Caco-2 (cell line): ENCODE results near the gene TRABD2A. TPM values are rescaled to one million over a fixed set of nuclear protein-coding genes. Genes with fewer than 3 reads are reported as not detected.

Experiments used
- BruUV-seq: library from RNA; stranded (reverse); fragments of 400-500 nt; replicated peaks from 2 replicates; lab custom pipeline; 2021; lab: Mats Ljungman, UMichigan
- CTCF ChIA-PET: fragments of 300-600 bp; sonication (Branson Sonifier 250); formaldehyde crosslinking; loops from one replicate; lab custom pipeline; 2022; ENCODE audit warnings: antibody characterized with exemption; lab: Charles Lee
- POLR2A ChIA-PET: fragments of 300-600 bp; sonication (Branson Sonifier 250); formaldehyde crosslinking; loops from one replicate; lab custom pipeline; 2022; ENCODE audit warnings: antibody characterized with exemption; lab: Charles Lee
- DNase-seq, 2 experiments: peaks; one replicate each; pipeline versions ENCODE4 v3.0.0 to v3.0.0-alpha.2; 2020 to 2022
- H3K27me3 ChIP-seq: replicated peaks from 2 replicates; pipeline ENCODE4 v1.6.0; 2011; ENCODE audit warnings: low read length; ENCODE audit not compliant: control insufficient read depth, insufficient read depth
- H3K36me3 ChIP-seq: 2 replicates; pipeline ENCODE4 v1.5.1; 2011; ENCODE audit warnings: low read length; ENCODE audit not compliant: control insufficient read depth, insufficient read depth
- H3K4me1 ChIP-seq: fragments of 250-450 bp; sonication (Bioruptor Pico); 2 replicates; pipeline ENCODE4 v1.5.1; 2020; ENCODE audit warnings: mild to moderate bottlenecking
- H3K4me3 ChIP-seq: 2 replicates; pipeline ENCODE4 v1.5.1; 2011; ENCODE audit warnings: low read depth, mild to moderate bottlenecking, control low read depth, low read length
- H3K9me3 ChIP-seq: fragments of 250-450 bp; sonication (Bioruptor Pico); 2 replicates; pipeline ENCODE4 v1.5.1; 2020; ENCODE audit warnings: mild to moderate bottlenecking, moderate library complexity
- H3K27ac Mint-ChIP-seq: one replicate; pipeline ENCODE4 v1.8.0; 2022; ENCODE audit warnings: mixed read lengths; ENCODE audit not compliant: unreplicated experiment
- H3K27me3 Mint-ChIP-seq: one replicate; pipeline ENCODE4 v1.8.0; 2022; ENCODE audit warnings: mixed read lengths; ENCODE audit not compliant: insufficient read depth, unreplicated experiment
- H3K36me3 Mint-ChIP-seq: one replicate; pipeline ENCODE4 v1.8.0; 2022; ENCODE audit warnings: mild to moderate bottlenecking, mixed read lengths; ENCODE audit not compliant: insufficient read depth, unreplicated experiment
- H3K4me1 Mint-ChIP-seq: one replicate; pipeline ENCODE4 v1.8.0; 2022; ENCODE audit warnings: low read depth, mixed read lengths; ENCODE audit not compliant: unreplicated experiment
- H3K4me3 Mint-ChIP-seq: one replicate; pipeline ENCODE4 v1.8.0; 2022; ENCODE audit warnings: mild to moderate bottlenecking, moderate library complexity, mixed read lengths; ENCODE audit not compliant: unreplicated experiment
- H3K9me3 Mint-ChIP-seq: one replicate; pipeline ENCODE4 v1.8.0; 2022; ENCODE audit warnings: mixed read lengths; ENCODE audit not compliant: unreplicated experiment
- intact Hi-C: fragments of 100-400 bp; cut with micrococcal nuclease; formaldehyde crosslinking; loops from one replicate; pipeline ENCODE4 v1.10.0; 2022; ENCODE audit not compliant: unreplicated experiment
- total RNA-seq: library from RNA; stranded (reverse); gene quantifications from 2 replicates; pipeline ENCODE4 v1.2.3, GENCODE V29; 2022
- TF ChIP-seq, protein P1 (sequence below), 2 experiments: fragments of 200-600 bp in 1 of 2; IDR thresholded peaks; 1 replicate in 1 of 2; 2 replicates in 1 of 2; pipeline versions ENCODE4 v1.5.1 to v1.8.0; 2011 to 2022; ENCODE audit warnings: antibody characterized with exemption in 1 of 2, control low read depth in 1 of 2, inconsistent platforms in 1 of 2, low read depth in 1 of 2, low read length in 1 of 2, mild to moderate bottlenecking in 1 of 2, moderate library complexity in 1 of 2; ENCODE audit not compliant: insufficient read depth in 1 of 2, severe bottlenecking in 1 of 2, unreplicated experiment in 1 of 2

The TRABD2A gene
- total RNA-seq, 1 experiment from 2014 or later: 1.4 TPM

DNA sequence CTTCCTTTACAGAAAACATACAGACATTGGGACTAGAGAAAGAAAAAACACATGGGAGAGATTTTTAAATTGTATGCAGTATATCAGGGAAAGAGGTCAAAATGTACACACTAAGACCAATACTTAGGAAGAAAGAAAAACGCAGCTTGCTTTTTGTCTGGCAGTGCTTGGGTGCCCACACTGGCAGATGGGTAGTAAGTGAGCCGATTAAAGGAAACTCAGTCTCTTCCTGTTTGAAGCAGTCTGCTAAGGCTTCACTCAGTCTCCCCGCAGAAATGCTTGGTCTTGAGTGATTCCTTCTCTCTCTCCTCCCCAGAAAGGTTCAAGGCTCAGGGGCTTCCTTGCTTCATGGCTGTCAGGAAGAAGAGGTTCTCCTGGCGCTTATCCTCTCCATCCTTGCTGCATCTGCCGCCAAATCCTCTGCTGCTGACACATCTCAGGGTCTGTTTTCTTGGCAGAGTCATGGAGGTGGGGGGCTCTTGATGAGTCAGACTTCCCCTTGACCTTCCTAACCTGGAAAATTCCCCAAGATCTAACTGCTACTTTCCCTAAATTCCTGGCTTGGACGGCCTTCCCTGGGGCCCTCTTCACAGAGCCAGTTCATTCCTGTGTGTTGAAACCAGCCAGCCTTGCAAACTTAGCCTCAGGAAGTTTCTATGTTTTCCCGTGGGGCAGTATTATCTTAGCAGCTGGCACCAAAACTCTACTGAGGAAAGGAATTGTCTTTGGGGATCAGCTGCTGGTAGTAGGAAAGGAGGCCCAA is 14.1 kb upstream of the TRABD2A start:
- no peaks in the 10 kb centered on the region for H3K4me1 Mint-ChIP-seq
- ChIA-PET CTCF (no interaction called here), POLR2A (no interaction called here)
- H3K4me3 Mint-ChIP-seq: no peak overlapping the region
- BruUV-seq: no TSS peak
- no peaks in the 10 kb centered on the region for H3K9me3 Mint-ChIP-seq
- no peaks in the 10 kb centered on the region for H3K4me1 ChIP-seq
- intact Hi-C loops: no loop called here
- no peaks in the 10 kb centered on the region for H3K36me3 Mint-ChIP-seq
- H3K27me3 Mint-ChIP-seq: no peaks in the 10 kb centered on the region
- TF ChIP-seq, protein P1, sequence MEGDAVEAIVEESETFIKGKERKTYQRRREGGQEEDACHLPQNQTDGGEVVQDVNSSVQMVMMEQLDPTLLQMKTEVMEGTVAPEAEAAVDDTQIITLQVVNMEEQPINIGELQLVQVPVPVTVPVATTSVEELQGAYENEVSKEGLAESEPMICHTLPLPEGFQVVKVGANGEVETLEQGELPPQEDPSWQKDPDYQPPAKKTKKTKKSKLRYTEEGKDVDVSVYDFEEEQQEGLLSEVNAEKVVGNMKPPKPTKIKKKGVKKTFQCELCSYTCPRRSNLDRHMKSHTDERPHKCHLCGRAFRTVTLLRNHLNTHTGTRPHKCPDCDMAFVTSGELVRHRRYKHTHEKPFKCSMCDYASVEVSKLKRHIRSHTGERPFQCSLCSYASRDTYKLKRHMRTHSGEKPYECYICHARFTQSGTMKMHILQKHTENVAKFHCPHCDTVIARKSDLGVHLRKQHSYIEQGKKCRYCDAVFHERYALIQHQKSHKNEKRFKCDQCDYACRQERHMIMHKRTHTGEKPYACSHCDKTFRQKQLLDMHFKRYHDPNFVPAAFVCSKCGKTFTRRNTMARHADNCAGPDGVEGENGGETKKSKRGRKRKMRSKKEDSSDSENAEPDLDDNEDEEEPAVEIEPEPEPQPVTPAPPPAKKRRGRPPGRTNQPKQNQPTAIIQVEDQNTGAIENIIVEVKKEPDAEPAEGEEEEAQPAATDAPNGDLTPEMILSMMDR (IDR thresholded peaks at IDR 0.05; ENCODE audit: insufficient read depth in 1 of 2, low read depth in 1 of 2, low read length in 1 of 2, severe bottlenecking in 1 of 2, unreplicated experiment in 1 of 2): no peak
- H3K36me3 ChIP-seq: no peaks in the 10 kb centered on the region
- H3K9me3 ChIP-seq: no peaks in the 10 kb centered on the region
- no peak for DNase-seq
- no peaks in the 10 kb centered on the region for H3K27me3 ChIP-seq
- no peak overlapping the region for H3K27ac Mint-ChIP-seq
- H3K4me3 ChIP-seq: no peak overlapping the region

GRCh38 chr2:84894131-84894586 is 13.3 kb upstream of the TRABD2A start:
- Mint-ChIP-seq H3K27me3 (no peaks in the 10 kb centered on the region), H3K4me3 (no peak overlapping the region), H3K9me3 (no peaks in the 10 kb centered on the region), H3K4me1 (no peaks in the 10 kb centered on the region), H3K36me3 (no peaks in the 10 kb centered on the region), H3K27ac (no peak overlapping the region)
- Histone ChIP-seq H3K36me3 (no peaks in the 10 kb centered on the region), H3K4me3 (no peak overlapping the region), H3K9me3 (no peaks in the 10 kb centered on the region), H3K4me1 (no peaks in the 10 kb centered on the region), H3K27me3 (no peaks in the 10 kb centered on the region)
- DNase-seq: peak; percentile 35 to 76
- ChIA-PET CTCF (no interaction called here), POLR2A (no interaction called here)
- TF ChIP-seq, protein P1 (IDR thresholded peaks at IDR 0.05; ENCODE audit: insufficient read depth in 1 of 2, low read depth in 1 of 2, low read length in 1 of 2, severe bottlenecking in 1 of 2, unreplicated experiment in 1 of 2): no peak
- BruUV-seq: no TSS peak
- intact Hi-C loops: no loop called here

GRCh38 chr2:84891355-84892010 is 10.6 kb upstream of the TRABD2A start:
- intact Hi-C loops: no loop called here
- POLR2A ChIA-PET: no interaction called here
- no peak overlapping the region for H3K4me3 ChIP-seq
- H3K27me3 Mint-ChIP-seq: peaks cover 2% of the 10 kb centered on the region
- DNase-seq: no peak
- H3K27me3 ChIP-seq: no peaks in the 10 kb centered on the region
- peaks cover 9% of the 10 kb centered on the region for H3K4me1 Mint-ChIP-seq
- no TSS peak for BruUV-seq
- no peaks in the 10 kb centered on the region for H3K9me3 ChIP-seq
- H3K9me3 Mint-ChIP-seq: no peaks in the 10 kb centered on the region
- H3K27ac Mint-ChIP-seq: no peak overlapping the region
- H3K4me1 ChIP-seq: 0 out of 2 replicates have a peak, but pooled peaks cover 7% of the 10 kb centered on the region
- H3K36me3 ChIP-seq: no peaks in the 10 kb centered on the region
- H3K36me3 Mint-ChIP-seq: no peaks in the 10 kb centered on the region
- no peak overlapping the region for H3K4me3 Mint-ChIP-seq
- CTCF ChIA-PET: no interaction called here
- TF ChIP-seq, protein P1 (IDR thresholded peaks at IDR 0.05; ENCODE audit: insufficient read depth in 1 of 2, low read depth in 1 of 2, low read length in 1 of 2, severe bottlenecking in 1 of 2, unreplicated experiment in 1 of 2): no peak
